ENCODE data around the gene IFFO2.

The IFFO2 gene

GRCh38 chr1:18885311-18886002, 71.0 kb downstream of the IFFO2 start:
- H3K27me3 ChIP-seq = no peaks in the 10 kb centered on the region
- H3K4me1 ChIP-seq = peaks cover 0 to 7% (median 5%) of the 10 kb centered on the region in 4 donors
- TF ChIP-seq CTCF (IDR thresholded peaks at IDR 0.05) = no peak
- no peak for DNase-seq
- H3K36me3 ChIP-seq = peaks cover 0 to 47% (median 24%) of the 10 kb centered on the region in 3 donors
- H3K9me3 ChIP-seq = no peaks in the 10 kb centered on the region
- intact Hi-C loops (cut with DNase I; ENCODE audit: low total_unique reads) = no loop called here
- H3K27ac ChIP-seq = no peak overlapping the region
- no peak overlapping the region for H3K4me3 ChIP-seq

GRCh38 chr1:18884727-18885126, 71.7 kb downstream of the IFFO2 start:
- DNase-seq = no peak
- Histone ChIP-seq H3K27me3 (no peaks in the 10 kb centered on the region), H3K27ac (no peak overlapping the region), H3K4me1 (no peaks in the 10 kb centered on the region), H3K9me3 (no peaks in the 10 kb centered on the region), H3K36me3 (peaks cover 0 to 48% (median 24%) of the 10 kb centered on the region in 3 donors), H3K4me3 (no peak overlapping the region)
- no peak for TF ChIP-seq CTCF (IDR thresholded peaks at IDR 0.05)
- intact Hi-C loops (cut with DNase I; ENCODE audit: low total_unique reads) = loop anchor here (5.0 kb wide), 1 partner anchor 213 kb away; no protein-coding TSS in a partner anchor

- peaks cover 0 to 48% (median 24%) of the 10 kb centered on the region in 3 donors for H3K36me3 ChIP-seq
- no peak for DNase-seq
- H3K4me3 ChIP-seq = no peak overlapping the region
- H3K27me3 ChIP-seq = no peaks in the 10 kb centered on the region
- H3K27ac ChIP-seq = no peak overlapping the region
- no peaks in the 10 kb centered on the region for H3K9me3 ChIP-seq
- no peak for TF ChIP-seq CTCF (IDR thresholded peaks at IDR 0.05)
- H3K4me1 ChIP-seq = no peaks in the 10 kb centered on the region
- intact Hi-C loops (cut with DNase I; ENCODE audit: low total_unique reads) = loop anchor here (5.0 kb wide), 1 partner anchor 213 kb away; no protein-coding TSS in a partner anchor
These were observed 72.1 kb downstream of the IFFO2 start for GRCh38 chr1:18884419-18884717.

- no peaks in the 10 kb centered on the region for H3K27me3 ChIP-seq
- no peaks in the 10 kb centered on the region for H3K4me1 ChIP-seq
- peaks cover 0 to 45% (median 24%) of the 10 kb centered on the region in 3 donors for H3K36me3 ChIP-seq
- DNase-seq = peak; percentile 75 to 82
- peak; percentile 89 to 90 for TF ChIP-seq CTCF (IDR thresholded peaks at IDR 0.05)
- H3K9me3 ChIP-seq = no peaks in the 10 kb centered on the region
- no peak overlapping the region for H3K4me3 ChIP-seq
- H3K27ac ChIP-seq = no peak overlapping the region
- intact Hi-C loops (cut with DNase I; ENCODE audit: low total_unique reads) = loop anchor here (5.0 kb wide), 1 partner anchor 213 kb away; no protein-coding TSS in a partner anchor
These were observed 72.6 kb downstream of the IFFO2 start for GRCh38 chr1:18883636-18884418.

GRCh38 chr1:18883079-18883478, 73.4 kb downstream of the IFFO2 start:
- H3K36me3 ChIP-seq = peaks cover 0 to 40% (median 18%) of the 10 kb centered on the region in 3 donors
- H3K27ac ChIP-seq = no peak overlapping the region
- no peaks in the 10 kb centered on the region for H3K4me1 ChIP-seq
- no peaks in the 10 kb centered on the region for H3K9me3 ChIP-seq
- intact Hi-C loops (cut with DNase I; ENCODE audit: low total_unique reads) = loop anchor here (5.0 kb wide), 1 partner anchor 214 kb away; no protein-coding TSS in a partner anchor
- no peaks in the 10 kb centered on the region for H3K27me3 ChIP-seq
- no peak for TF ChIP-seq CTCF (IDR thresholded peaks at IDR 0.05)
- no peak overlapping the region for H3K4me3 ChIP-seq
- DNase-seq = no peak
